Vagina (tissue), 2 donors: ENCODE results near the gene HDAC6. TPM values are rescaled to one million over a fixed set of nuclear protein-coding genes. Genes with fewer than 3 reads are reported as not detected.

Experiments used
- DNase-seq, 2 donors: peaks; one replicate each; pipeline ENCODE4 v3.0.0-alpha.2; 2017; ENCODE audit errors: extremely low spot score in 2 of 2
- H3K27ac ChIP-seq: fragments of 200-600 bp; sonication (generic); one replicate; pipeline ENCODE4 v1.5.1; 2019
- H3K27me3 ChIP-seq: fragments of 200-600 bp; sonication (generic); one replicate; pipeline ENCODE4 v1.5.1; 2019
- H3K36me3 ChIP-seq, 2 donors: fragments of 200-600 bp; sonication (generic); one replicate each; pipeline ENCODE4 v1.5.1; 2017 to 2019
- H3K4me1 ChIP-seq: fragments of 200-600 bp; sonication (generic); one replicate; pipeline ENCODE4 v1.5.1; 2019
- H3K4me3 ChIP-seq, 2 donors: fragments of 200-600 bp; sonication (generic); 1 replicate in 1 of 2; 2 replicates in 1 of 2; pipeline ENCODE4 v1.5.1; 2016 to 2019
- H3K9me3 ChIP-seq: fragments of 200-600 bp; sonication (generic); one replicate; pipeline ENCODE4 v1.5.1; 2019
- POLR2A ChIP-seq, 2 donors: fragments of 450-650 bp; IDR thresholded peaks; one replicate each; pipeline ENCODE4 v1.6.1; 2017; ENCODE audit warnings: antibody characterized with exemption in 2 of 2, mild to moderate bottlenecking in 2 of 2, moderate library complexity in 2 of 2
- POLR2AphosphoS5 ChIP-seq, 2 donors: sonication (generic); formaldehyde crosslinking; IDR thresholded peaks; one replicate each; pipeline ENCODE4 v1.9.0; 2017; ENCODE audit warnings: antibody characterized with exemption in 2 of 2, mild to moderate bottlenecking in 2 of 2, low read depth in 1 of 2; ENCODE audit not compliant: insufficient read depth in 1 of 2
- intact Hi-C: fragments of 100-400 bp; cut with DNase I; formaldehyde crosslinking; loops from one replicate; pipeline ENCODE4 v1.15.1; 2023
- total RNA-seq: library from RNA; depleted of rRNA; stranded (reverse); fragments of >200 nt; gene quantifications from one replicate; pipeline ENCODE4 v1.2.3, GENCODE V29; 2016
- TF ChIP-seq, protein P1 (sequence below), 3 experiments: fragments of 450-650 bp in 2 of 3; fragments of 200-600 bp in 1 of 3; sonication (generic) in 1 of 3; IDR thresholded peaks; one replicate each; pipeline ENCODE4 v1.5.1; 2017 to 2019; ENCODE audit warnings: antibody characterized with exemption in 3 of 3, mild to moderate bottlenecking in 2 of 3, moderate library complexity in 2 of 3

Gene HDAC6
- total RNA-seq: 67.8 TPM

DNA sequence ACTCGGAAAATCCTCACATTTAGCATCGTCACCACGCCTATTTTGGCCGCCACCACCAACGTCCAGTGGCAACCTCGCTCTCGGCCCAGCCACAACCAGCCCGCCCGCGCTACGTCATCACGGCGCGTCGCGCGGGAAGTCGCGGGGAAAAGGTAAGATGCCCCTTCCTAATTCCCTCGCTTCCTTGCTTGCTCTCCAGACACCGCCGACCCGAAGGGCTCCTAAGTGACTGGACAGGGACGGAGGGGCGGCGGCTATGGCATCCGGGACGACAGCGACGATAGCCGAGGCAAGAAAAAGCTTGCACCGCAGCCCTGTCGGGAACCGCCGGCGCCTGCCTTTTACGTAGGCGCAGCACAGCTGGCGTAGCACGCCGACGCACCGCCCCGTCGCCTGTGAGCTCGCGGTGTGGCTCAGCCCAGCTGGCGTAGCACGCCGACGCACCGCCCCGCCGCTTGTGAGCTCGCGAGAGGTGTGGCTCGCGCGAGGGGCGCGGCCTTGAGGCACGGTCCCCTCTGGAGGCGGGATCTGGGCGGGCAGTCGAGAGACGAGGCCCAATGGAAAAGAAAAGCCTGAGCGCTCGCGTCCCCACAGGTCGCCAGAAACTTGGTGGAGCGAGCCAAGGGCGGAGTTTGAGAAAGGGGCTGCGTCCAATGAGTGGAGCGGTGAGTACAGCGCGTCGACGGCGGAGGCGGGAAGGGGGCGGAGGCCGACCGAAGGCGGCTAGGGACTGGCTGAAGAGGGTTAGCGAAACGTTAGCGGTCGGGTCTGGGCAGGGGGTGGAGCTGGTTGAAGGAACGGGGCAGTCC, at the start of gene HDAC6:
TSS of gene HDAC6 (plus strand) at position 788 of the 809 bp plus-strand sequence. CDS start 626 bp downstream, outside the sequence.
- H3K27me3 ChIP-seq: no peaks in the 10 kb centered on the region
- peak within 1 kb of the TSS; percentile 92 for H3K27ac ChIP-seq
- H3K4me1 ChIP-seq: peaks cover 11% of the 10 kb centered on the region
- TF ChIP-seq POLR2AphosphoS5 (IDR thresholded peaks at IDR 0.05; ENCODE audit: insufficient read depth in 1 of 2, low read depth in 1 of 2): peak; percentile 57 to 85
- TF ChIP-seq POLR2A (IDR thresholded peaks at IDR 0.05): peak in 1 of 2 donors; percentile 8
- TF ChIP-seq, protein P1, sequence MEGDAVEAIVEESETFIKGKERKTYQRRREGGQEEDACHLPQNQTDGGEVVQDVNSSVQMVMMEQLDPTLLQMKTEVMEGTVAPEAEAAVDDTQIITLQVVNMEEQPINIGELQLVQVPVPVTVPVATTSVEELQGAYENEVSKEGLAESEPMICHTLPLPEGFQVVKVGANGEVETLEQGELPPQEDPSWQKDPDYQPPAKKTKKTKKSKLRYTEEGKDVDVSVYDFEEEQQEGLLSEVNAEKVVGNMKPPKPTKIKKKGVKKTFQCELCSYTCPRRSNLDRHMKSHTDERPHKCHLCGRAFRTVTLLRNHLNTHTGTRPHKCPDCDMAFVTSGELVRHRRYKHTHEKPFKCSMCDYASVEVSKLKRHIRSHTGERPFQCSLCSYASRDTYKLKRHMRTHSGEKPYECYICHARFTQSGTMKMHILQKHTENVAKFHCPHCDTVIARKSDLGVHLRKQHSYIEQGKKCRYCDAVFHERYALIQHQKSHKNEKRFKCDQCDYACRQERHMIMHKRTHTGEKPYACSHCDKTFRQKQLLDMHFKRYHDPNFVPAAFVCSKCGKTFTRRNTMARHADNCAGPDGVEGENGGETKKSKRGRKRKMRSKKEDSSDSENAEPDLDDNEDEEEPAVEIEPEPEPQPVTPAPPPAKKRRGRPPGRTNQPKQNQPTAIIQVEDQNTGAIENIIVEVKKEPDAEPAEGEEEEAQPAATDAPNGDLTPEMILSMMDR (IDR thresholded peaks at IDR 0.05): no peak
- H3K9me3 ChIP-seq: no peaks in the 10 kb centered on the region
- peak in 1 of 2 donors; percentile 98 for DNase-seq
- H3K36me3 ChIP-seq: peaks cover 0 to 11% of the 10 kb centered on the region in 2 donors
- H3K4me3 ChIP-seq: peak within 1 kb of the TSS; percentile 55 to 60
- intact Hi-C loops: no loop called here

DNA sequence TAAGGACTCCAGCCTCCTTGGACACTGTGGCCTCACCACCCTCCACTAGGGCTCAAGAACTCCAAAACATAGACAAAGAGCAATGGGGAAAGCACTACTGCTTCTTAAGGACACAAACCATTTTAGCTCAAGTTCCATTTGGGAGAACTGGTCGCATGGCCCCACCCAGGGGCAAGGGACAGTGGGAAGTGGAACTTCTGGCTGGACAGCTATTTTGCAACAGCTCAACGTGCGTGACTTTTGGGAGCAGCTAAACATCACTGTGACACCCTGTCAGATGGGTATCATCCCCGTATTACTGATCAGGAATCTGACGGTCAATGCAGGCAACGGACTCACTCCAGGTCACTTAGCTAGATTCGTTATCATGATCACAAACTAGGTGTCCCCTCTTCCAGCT, 49.4 kb upstream of the HDAC6 start:
- Histone ChIP-seq H3K9me3 (no peaks in the 10 kb centered on the region), H3K27me3 (no peaks in the 10 kb centered on the region), H3K27ac (no peak overlapping the region), H3K4me3 (no peak overlapping the region), H3K36me3 (no peaks in the 10 kb centered on the region), H3K4me1 (no peaks in the 10 kb centered on the region)
- DNase-seq: no peak
- intact Hi-C loops: no loop called here
- TF ChIP-seq POLR2AphosphoS5 (IDR thresholded peaks at IDR 0.05; ENCODE audit: insufficient read depth in 1 of 2, low read depth in 1 of 2): no peak
- no peak for TF ChIP-seq POLR2A (IDR thresholded peaks at IDR 0.05)
- TF ChIP-seq, protein P1 (IDR thresholded peaks at IDR 0.05): no peak

DNA sequence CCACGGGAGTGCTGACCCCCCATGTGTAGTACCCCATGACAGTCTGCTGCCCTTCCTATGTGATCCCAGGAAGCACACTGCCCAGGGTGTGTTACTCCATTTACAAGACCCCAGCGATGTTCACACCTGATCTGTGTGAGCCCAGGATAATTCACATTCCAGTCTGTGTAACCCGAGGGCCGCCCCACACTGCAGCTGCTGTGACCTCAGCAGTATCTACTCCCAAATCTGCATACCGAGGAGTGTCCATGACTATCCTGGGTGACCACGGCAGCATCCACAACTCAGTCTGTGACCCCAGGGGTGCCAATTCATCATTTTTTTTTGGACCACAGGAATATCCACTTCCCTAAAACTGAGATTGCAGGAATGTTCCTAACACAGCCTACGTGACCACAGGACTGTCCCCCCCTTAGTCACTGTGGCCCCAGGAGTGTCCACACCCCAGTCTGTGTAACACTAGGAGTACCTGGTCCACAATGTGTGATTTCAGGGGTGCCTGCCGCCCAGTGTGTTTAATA, 48.1 kb upstream of the HDAC6 start:
- DNase-seq: no peak
- Histone ChIP-seq H3K27me3 (no peaks in the 10 kb centered on the region), H3K36me3 (no peaks in the 10 kb centered on the region), H3K27ac (no peak overlapping the region), H3K4me3 (no peak overlapping the region), H3K9me3 (no peaks in the 10 kb centered on the region), H3K4me1 (no peaks in the 10 kb centered on the region)
- intact Hi-C loops: no loop called here
- TF ChIP-seq, protein P1 (IDR thresholded peaks at IDR 0.05): no peak
- TF ChIP-seq POLR2AphosphoS5 (IDR thresholded peaks at IDR 0.05; ENCODE audit: insufficient read depth in 1 of 2, low read depth in 1 of 2): no peak
- TF ChIP-seq POLR2A (IDR thresholded peaks at IDR 0.05): no peak

DNA sequence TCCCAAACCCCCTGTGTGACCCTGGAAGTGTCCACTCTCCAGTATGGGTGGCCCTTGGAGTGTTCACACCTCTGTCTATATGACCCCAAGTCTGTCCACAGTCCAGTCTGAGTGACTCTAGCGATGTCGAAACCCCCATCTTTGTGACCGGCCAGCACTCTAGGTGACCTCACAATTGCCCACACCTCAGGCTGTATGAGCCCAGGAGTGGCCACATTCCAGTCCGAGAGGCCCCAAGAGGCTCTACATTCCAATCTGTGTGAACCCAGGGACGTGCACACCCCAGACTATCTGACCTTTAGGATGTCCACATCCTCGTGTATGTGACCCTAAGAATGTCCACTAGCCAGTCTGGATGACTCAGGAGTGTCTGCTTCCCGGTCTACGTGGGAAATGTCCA, 47.6 kb upstream of the HDAC6 start:
- Histone ChIP-seq H3K4me3 (no peak overlapping the region), H3K36me3 (no peaks in the 10 kb centered on the region), H3K4me1 (no peaks in the 10 kb centered on the region), H3K9me3 (no peaks in the 10 kb centered on the region), H3K27me3 (no peaks in the 10 kb centered on the region), H3K27ac (no peak overlapping the region)
- TF ChIP-seq, protein P1 (IDR thresholded peaks at IDR 0.05): no peak
- TF ChIP-seq POLR2AphosphoS5 (IDR thresholded peaks at IDR 0.05; ENCODE audit: insufficient read depth in 1 of 2, low read depth in 1 of 2): no peak
- TF ChIP-seq POLR2A (IDR thresholded peaks at IDR 0.05): no peak
- no peak for DNase-seq
- intact Hi-C loops: no loop called here
